NCI-H446 (cell line): ENCODE results near the gene ZFP1.
"Not testable (repeated sequence)": the region's sequence is repeated elsewhere in the genome, so short reads cannot be mapped to it uniquely, and the experiment has no call there.

ENCODE experiments used
- DNase-seq, 2 experiments: peaks; one replicate each; lab custom pipeline; 2025; lab: John Stamatoyannopoulos, UW

Gene ZFP1

DNA sequence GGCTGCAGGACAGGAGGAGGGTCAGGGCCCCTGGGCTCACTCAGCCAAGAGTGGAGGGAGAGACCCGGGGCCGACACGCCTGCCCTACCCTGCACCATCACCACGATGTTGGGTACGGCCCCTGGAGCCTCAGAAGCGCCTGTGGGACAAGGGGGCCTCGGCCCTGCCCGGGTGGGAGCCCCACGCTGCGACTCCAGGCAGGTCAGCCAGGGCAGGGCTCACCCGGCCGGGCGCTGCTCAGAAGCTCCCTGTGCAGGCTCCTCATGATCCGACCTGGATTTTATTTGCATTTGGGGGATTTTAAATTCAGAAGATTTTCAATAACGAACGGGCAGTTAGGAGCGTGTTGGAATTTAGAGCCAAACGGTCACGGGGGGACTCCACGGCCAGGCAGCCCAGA lies 56.6 kb downstream of the ZFP1 start:
- not testable (repeated sequence) for DNase-seq

DNA sequence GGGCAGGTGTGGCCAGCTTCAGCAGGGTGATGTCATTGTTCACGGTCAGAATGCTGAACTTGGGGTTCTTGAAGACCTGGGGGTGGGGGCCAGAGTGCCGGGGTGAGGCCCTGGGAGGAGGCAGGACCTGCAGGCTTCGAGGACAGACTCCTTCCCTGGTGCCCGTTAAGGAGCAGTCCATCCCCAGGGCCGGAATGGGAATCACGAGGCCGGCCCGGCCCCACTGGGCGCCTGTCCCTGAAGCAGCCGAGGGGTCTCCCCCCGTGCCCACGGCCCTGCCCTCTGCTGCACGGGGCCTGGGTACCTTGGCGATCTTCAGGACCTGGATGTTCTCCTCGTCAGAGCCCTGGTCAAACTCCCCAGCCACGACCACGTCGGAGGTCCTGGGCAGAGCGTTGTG lies 57.1 kb downstream of the ZFP1 start:
- not testable (repeated sequence) for DNase-seq

DNA sequence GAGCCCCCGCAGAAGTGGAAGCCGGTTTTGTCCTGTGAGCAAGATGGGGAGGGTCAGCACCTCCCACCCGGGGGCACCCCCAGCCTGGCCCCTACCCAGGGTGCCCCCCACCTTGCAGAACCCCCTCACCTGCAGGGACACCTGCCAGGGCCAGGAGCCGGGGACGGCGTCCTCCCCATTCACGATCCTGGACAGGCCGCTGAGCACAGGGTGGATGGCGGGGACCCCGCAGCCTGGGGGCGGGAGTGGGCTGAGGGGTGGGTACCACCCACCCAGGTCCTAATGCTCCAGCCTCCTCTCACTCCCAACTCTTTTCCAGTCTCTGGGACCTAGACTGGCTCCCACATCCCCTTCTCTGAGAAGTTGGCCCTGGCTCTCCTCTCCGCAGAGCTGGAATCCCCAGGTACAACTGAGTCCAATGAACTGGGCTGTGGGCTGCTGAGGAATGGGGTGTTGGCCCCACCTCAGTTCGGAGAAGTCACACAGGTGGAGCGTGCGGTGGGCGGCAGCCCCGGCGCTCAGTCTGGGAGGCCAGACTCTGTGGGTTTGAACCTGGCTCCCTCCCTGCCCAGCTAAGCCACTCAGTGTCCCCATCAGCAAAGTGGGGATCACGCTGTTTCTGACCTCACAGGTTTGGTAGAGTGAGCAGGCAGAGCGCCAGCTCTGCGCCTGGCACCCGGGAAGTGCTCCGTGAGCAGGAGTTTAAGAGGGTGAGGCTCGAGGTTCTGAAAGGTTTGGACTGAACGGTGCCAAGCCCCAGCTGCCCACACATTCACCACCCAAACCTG lies 57.8 kb downstream of the ZFP1 start:
- DNase-seq, result not testable (repeated sequence)

DNA sequence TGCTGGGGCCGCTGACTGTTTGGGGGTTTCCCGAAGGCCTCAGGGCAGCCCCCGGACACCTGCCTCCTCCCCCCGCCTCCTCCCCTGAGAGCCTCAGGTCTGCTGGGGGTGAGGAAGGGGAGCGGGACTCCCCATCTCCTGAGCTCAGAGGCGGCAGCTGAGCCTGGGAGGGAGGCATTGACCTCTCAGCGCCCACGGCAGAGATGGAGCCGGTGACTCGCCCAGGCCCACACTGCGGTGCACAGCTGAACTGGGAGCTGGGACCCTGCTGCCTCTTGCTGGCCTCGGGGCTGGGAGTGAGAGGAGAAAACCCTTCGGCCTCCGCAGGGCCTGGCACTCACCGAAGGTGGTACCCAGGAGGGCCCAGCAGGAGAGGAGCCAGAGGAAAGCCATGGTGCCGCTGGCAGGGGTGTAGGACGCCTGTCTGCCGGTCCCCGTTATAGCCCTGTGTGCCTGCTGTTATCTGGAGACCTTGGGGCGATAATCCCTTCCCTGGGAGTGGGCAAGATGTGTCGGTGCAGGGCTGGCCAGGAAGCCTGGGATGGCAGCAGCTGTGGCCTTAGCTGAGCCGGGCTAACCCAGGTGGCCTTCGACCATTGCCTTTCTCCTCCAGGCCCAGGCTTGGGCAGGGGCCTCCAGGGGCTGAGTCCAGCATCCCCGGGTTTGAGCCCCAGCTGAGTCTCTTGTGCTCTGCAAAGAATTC lies 58.6 kb downstream of the ZFP1 start, which contains the start of gene CTRB2:
TSS of gene CTRB2 (minus strand) at position 413 of the 703 bp plus-strand sequence. CDS start at position 393, 20 bp downstream.
- no peak for DNase-seq

DNA sequence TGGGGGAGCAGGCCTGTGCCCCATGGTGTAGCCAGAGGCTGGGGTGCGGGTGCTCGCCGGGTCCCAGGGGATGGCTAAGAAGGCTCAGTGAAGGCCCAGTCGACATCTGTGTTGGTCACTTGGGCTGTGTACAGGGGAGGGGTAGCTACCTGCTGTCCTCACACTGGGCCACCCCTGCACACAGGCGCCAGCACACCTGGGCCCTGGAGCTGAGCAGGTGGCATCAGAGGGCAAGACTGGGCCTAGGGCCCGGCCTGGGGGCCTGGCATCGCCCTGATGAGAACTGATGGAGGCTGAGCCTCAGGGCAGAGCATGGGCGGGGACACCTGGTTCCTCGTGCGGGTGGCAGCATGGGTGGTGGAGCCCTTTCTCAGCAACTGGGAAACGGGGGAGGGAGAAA lies 59.5 kb downstream of the ZFP1 start:
- no peak for DNase-seq

DNA sequence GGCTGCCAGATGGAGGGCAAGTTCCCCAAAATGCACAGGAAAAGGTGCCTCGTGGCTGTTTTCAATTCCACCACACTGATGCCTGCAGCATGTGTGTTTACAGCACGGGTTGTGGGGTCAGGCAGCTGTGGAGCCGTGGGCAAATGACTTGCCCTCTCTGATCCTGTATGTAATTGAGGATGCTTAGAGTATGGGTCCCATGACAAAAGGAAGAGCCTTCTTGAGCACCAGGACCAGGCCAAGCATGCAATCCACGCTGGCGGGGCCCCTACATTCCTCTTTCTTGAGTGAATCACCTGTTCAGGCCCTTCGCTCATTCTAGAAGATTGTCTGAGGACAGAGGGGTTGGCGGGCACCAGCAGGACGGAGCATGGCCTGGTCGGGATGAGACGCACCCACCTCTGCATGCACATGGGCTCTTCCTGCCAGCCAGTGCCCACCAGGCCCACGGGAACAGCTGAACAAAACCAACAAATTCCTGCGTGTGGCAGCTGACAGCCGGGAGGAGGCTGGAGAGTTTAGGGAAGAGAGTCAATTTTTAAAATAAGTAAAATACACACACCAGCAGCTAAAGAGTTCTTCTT lies 60.0 kb downstream of the ZFP1 start:
- no peak for DNase-seq

DNA sequence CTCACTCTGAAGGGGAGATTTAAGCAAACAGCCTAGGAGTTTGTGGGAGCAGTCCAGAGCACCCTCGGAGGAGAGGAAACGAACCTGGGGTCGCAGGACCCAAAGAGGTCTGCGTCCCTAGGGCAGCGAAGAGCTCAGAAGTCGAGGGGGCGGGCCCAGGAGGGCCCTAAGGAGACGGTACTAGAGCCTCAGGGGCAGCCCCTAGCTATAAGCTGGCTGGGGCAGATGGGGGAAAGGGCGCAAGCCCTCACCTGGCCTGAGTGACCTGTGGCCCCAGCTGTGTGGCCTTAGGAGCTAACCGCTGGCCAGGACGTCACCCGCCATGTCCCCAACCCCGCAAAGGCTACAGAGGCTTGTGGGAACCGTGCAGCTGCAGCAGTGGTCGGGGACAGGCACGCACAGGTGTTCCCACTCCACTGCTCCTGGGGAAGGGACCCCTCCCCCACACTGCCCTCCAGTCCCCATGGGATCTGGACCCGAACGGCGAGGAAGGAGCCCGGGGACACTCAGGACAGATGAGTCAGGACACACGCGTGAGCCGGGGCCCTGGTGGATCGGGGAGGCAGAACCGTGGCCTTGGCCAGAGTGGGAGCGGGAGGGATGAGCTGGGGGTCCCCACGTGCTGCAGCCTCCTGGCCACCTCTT lies 60.7 kb downstream of the ZFP1 start:
- no peak for DNase-seq

DNA sequence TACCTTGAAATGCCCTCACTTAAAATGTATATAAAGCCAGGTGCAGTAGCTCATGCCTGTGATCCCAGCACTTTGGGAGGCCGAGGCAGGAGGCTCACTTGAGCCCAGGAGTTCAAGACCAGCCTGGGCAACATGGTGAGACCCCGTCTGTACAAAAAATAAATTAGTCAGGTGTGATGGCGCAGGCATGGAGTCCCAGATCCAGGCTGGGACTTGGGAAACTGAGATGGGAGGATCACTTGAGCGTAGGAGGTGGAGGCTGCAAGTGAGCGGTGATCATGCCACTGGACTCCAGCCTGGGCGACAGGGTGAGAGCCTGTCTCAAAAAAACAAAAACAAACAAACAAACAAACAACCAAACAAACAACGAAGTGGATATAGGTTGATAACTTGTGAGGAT lies 61.2 kb downstream of the ZFP1 start:
- DNase-seq, result not testable (repeated sequence)

DNA sequence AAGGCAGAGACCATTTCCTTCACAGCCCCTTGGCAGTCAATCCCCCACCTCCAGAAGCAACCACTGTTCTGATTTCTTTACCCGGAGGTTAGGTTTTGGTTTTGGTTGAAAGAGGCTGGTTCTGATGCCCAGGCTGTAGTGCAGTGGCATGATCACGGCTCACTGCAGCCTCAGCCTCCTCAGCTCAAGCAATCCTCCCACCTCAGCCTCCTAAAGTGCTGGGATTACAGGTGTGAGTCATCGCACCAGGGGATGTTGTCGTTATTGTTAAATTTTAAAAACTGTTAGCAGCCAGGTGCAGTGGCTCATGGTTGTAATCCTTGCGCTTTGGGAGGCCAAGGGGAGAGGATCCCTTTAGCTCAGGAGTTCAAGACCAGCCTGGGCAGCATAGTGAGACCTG lies 61.6 kb downstream of the ZFP1 start:
- no peak for DNase-seq

DNA sequence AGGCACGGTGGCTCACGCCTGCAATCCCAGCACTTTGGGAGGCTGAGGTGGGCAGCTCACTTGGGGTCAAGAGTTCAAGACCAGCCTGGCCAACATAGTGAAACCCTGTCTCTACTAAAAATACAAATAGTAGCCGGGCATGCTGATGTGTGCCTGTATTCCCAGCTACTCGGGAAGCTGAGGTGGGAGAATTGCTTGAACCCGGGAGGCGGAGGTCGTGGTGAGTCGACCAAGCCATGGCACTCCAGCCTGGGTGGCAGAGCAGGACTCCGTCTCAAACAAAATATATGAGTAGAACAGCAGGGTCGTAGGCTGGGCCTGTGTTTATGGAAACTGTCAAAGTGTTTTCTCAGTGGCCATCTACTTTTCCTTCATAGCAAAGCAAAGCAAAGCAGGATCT lies 63.0 kb downstream of the ZFP1 start:
- not testable (repeated sequence) for DNase-seq

DNA sequence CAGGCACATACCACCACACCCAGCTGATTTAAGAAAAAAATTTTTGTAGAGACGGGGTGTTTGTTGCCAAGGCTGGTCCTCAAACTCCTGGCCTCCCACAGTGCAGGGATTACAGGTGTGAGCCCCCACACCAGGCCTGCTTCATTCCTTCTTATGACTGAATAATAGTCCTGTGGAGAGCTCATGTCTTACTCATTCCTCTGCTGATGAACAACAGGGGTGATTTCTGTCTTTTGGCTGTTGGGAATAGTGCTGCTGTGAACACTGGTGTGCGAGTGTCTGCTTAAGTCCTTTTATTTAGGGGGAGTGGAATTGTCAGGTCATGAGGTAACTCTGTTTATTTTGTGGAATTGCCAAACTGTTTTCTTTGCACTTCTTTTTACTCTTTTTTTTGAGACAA lies 67.8 kb downstream of the ZFP1 start:
- no peak for DNase-seq

DNA sequence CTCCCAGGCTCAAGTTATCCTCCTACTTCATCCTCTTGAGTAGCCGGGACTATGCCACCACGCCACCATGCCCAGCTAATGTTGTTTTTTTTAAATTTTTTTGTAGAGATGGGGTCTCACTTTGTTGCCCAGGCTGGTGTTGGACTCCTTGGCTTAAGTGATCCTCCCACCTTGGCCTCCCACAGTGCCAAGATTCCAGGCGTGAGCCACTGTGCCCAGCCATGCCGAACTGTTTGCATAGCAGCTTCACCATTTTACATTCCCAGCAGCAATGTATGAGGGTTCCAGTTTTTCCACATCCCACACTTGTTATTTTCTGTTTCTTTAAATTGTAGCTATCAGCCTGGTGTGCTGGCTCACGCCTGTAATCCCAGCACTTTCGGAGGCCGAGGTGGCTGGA lies 68.3 kb downstream of the ZFP1 start:
- no peak for DNase-seq

DNA sequence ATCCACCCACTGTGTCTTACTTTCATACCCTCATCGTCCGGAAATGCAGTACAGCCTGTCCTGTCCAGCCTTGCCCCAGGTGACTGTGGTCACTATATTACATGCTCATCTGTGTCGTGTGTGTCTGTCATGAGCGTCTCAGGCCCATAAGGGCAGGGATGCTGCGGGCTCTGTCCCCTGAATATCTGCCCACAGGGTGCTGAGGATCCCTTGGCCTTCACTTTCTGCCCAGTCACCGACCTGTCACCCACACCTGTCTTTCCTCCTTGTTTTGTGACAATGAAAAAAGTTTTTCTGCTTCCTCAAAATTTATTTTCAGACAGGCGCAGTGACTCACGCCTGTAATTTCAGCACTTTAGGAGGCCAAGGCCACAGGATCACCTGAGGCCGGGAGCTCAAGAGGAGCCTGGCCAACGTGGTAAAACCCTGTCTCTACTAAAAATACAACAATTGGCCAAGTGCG lies 69.1 kb downstream of the ZFP1 start:
- DNase-seq, result no peak

DNA sequence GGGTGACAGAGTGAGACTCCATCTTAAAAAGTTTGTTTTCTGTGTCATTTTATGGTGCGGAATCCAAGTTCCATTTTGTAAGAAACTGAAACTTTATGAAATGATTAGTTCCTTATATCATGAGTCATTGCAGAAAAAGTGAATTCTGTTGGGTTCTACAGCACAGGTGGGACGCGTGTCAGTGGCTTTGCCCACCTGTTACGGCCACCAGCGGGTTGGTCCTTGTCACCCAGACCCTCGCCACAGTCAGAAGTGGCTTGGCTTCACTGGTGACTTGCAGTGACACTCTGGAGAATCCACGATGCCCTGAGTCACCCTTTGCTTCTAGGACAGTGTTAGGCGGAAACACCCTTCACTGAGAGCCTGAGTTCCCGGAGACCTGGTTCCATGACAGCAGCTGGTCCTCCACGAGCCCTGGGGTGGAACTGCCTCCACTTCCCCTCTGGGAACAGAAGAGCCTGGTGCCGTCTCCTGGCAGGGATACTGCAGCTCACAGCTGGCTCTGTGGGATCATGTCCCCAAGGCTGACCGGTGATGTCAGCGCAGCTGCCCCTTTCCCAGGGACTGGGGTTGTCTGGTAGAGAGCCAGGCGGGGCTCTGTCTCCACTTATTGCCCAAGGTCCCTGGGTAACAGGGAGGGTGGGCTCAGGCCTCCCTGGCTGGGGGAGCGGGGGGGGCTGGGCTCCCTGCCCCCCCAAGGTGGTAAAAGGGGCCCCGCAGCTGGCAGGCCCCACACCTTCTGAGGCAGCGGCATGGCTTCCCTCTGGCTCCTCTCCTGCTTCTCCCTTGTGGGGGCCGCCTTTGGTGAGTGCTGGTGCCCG lies 70.1 kb downstream of the ZFP1 start, which contains the start of gene CTRB1:
TSS of gene CTRB1 (plus strand) at position 733 of the 821 bp plus-strand sequence. CDS start at position 753, 20 bp downstream.
- DNase-seq, result no peak

DNA sequence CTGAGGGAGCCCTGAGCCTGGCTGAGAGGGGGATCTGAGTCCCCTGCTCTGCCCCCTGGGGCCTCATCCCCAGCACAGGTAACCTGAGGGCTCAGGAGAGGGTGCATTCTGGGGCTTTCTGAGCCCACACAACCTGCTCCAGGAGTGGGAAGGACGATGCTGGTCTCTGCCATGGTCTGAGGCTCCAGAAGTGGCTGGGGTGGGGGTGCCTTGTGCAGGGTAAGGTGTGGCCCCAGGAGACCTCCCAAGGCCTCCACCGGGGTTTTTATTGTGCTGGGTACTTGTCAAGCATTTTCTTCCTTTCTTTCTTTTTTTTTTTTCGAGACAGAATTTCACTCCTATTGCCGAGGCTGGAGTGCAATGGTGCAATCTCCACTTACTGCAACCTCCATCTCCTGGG lies 70.8 kb downstream of the ZFP1 start:
- no peak for DNase-seq

DNA sequence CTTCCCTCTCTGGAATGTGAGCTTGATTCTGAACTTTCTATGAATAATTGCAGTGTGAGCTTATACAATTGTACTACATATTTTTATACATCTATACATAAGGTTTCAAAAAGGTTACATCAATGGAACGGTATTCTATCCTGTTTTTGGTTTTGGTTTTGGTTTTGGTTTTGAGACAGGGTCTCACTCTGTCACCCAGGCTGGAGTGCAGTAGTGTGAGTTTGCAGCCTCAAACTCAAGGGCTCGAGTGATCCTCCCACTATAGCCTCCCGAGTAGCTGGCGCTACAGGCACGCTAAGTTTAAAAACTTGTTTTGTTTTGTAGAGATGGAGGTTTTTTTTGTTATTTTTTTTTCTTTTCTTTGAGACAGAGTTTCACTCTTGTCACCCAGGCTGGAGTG lies 71.5 kb downstream of the ZFP1 start:
- DNase-seq, result no peak
